Measurements from ENCODE around the gene WWP2.

The WWP2 gene

GRCh38 chr16:69916462-69916861 is 154.3 kb downstream of the WWP2 start:
- Mint-ChIP-seq H3K4me3 (no peak overlapping the region), H3K27ac (no peak overlapping the region), H3K27me3 (no peaks in the 10 kb centered on the region), H3K4me1 (ENCODE audit: low read depth) (no peaks in the 10 kb centered on the region), H3K36me3 (ENCODE audit: low read depth) (peaks cover 9% of the 10 kb centered on the region), H3K9me3 (no peaks in the 10 kb centered on the region)

- Mint-ChIP-seq H3K4me1 (ENCODE audit: low read depth) (no peaks in the 10 kb centered on the region), H3K27ac (no peak overlapping the region), H3K9me3 (no peaks in the 10 kb centered on the region), H3K4me3 (no peak overlapping the region), H3K27me3 (no peaks in the 10 kb centered on the region), H3K36me3 (ENCODE audit: low read depth) (peaks cover 9% of the 10 kb centered on the region)
Measured at GRCh38 chr16:69917311-69917710, 155.2 kb downstream of the WWP2 start.

DNA sequence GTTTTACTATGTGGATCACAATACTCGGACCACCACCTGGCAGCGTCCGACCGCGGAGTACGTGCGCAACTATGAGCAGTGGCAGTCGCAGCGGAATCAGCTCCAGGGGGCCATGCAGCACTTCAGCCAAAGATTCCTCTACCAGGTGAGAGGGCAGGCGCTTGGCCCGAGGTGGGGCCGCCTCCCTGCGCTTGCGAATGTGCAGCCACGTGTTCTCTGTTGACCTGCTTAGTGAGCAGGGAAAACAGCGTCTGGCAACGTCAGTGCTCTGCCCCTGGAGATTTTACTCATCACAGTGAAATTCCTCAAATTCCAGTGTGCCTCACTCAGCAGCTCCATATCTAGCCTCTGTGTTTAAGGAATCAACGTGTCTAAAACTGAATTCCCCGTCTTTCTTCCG is 155.6 kb downstream of the WWP2 start:
- H3K27me3 Mint-ChIP-seq, result no peaks in the 10 kb centered on the region
- no peak overlapping the region for H3K4me3 Mint-ChIP-seq
- no peaks in the 10 kb centered on the region for H3K4me1 Mint-ChIP-seq (ENCODE audit: low read depth)
- H3K27ac Mint-ChIP-seq, result no peak overlapping the region
- H3K9me3 Mint-ChIP-seq, result no peaks in the 10 kb centered on the region
- H3K36me3 Mint-ChIP-seq (ENCODE audit: low read depth), result peaks cover 9% of the 10 kb centered on the region

DNA sequence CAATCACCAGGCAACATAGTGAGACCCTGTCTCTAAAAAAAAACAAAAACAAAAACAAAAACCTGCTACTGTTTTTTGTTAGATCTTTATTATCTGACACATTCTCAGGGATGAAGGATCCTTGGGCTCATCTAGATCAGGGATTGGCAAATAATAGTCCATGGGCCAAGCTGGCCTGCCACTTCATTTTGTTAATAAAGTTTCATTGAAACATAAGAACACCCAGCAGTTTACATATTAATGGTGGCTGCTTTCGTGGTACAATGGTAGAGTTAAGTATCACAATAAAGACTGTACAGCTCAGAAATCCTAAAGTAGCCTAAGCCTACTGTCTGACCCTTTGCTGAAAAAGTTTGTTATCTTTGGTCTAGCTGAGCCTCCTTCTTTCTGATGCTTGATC is 156.1 kb downstream of the WWP2 start:
- no peaks in the 10 kb centered on the region for H3K27me3 Mint-ChIP-seq
- no peaks in the 10 kb centered on the region for H3K9me3 Mint-ChIP-seq
- H3K27ac Mint-ChIP-seq, result no peak overlapping the region
- H3K4me3 Mint-ChIP-seq, result no peak overlapping the region
- no peaks in the 10 kb centered on the region for H3K4me1 Mint-ChIP-seq (ENCODE audit: low read depth)
- peaks cover 9% of the 10 kb centered on the region for H3K36me3 Mint-ChIP-seq (ENCODE audit: low read depth)

- Mint-ChIP-seq H3K4me1 (ENCODE audit: low read depth) (no peaks in the 10 kb centered on the region), H3K27me3 (no peaks in the 10 kb centered on the region), H3K9me3 (no peaks in the 10 kb centered on the region), H3K27ac (no peak overlapping the region), H3K4me3 (no peak overlapping the region), H3K36me3 (ENCODE audit: low read depth) (peaks cover 12% of the 10 kb centered on the region)
Measured at GRCh38 chr16:69921127-69921526, 159.0 kb downstream of the WWP2 start.

DNA sequence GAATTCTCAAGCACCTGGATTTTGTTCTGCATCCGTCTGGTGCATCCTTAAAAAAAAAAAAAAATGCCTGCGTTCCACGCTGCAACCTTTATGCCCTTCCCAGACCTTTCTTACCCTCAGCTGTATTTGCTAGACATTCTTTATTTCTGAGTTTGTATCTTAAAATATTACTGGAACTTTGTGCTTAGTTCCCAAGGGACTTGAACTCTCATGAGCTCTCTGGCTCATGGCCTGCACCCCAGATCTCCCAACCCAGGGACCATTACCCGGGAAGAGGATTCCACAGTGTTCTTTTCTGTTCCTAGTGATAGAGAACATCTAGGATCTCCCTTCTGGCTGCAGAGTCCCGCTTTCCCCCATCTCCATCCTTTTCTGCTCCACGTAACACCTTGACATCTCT is 160.1 kb downstream of the WWP2 start:
- Mint-ChIP-seq H3K4me3 (no peak overlapping the region), H3K9me3 (no peaks in the 10 kb centered on the region), H3K36me3 (ENCODE audit: low read depth) (peaks cover 19% of the 10 kb centered on the region), H3K27ac (no peak overlapping the region), H3K4me1 (ENCODE audit: low read depth) (no peaks in the 10 kb centered on the region), H3K27me3 (no peaks in the 10 kb centered on the region)

DNA sequence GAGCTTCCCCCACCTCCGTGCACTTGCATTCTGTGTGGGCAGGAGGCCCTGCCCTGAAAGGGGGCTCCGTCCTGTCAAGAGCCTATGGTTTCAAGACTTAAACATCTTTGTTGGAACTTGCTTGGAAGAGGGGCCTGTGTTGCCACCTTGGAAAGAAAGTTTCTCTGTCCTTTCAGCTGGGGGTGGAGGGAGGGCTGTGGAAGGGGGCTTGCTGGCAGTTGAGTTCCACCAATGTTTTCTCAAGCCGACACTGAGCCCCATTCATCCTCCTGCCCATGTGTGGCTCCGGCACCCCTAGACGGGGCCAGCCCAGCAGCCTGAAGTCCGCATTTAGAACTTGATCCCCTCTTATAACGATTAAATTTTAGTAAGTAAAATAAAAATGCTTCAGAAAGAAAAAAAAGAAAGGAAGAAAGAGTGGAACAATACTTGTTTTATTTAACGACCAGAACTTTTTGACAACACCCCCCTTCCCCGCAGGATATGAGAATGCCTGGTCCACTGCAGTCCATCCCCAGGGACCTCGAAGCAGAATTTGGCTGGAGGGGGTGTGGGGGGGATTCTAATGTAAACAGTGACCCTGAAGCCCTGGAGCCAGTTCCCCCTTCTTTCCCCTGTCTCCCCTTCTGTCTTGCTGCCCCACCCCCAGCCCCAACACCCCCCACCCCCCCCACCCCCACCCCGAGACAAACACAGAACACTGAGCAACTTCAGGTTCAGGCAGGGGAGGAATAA is 162.1 kb downstream of the WWP2 start:
- no peaks in the 10 kb centered on the region for H3K27me3 Mint-ChIP-seq
- H3K9me3 Mint-ChIP-seq, result no peaks in the 10 kb centered on the region
- no peak overlapping the region for H3K4me3 Mint-ChIP-seq
- no peaks in the 10 kb centered on the region for H3K4me1 Mint-ChIP-seq (ENCODE audit: low read depth)
- H3K27ac Mint-ChIP-seq, result no peak overlapping the region
- peaks cover 14% of the 10 kb centered on the region for H3K36me3 Mint-ChIP-seq (ENCODE audit: low read depth)

GRCh38 chr16:69924777-69925191 is 162.7 kb downstream of the WWP2 start:
- H3K4me3 Mint-ChIP-seq, result no peak overlapping the region
- H3K27me3 Mint-ChIP-seq, result no peaks in the 10 kb centered on the region
- H3K27ac Mint-ChIP-seq, result no peak overlapping the region
- H3K9me3 Mint-ChIP-seq, result no peaks in the 10 kb centered on the region
- no peaks in the 10 kb centered on the region for H3K4me1 Mint-ChIP-seq (ENCODE audit: low read depth)
- peaks cover 14% of the 10 kb centered on the region for H3K36me3 Mint-ChIP-seq (ENCODE audit: low read depth)

- no peaks in the 10 kb centered on the region for H3K27me3 Mint-ChIP-seq
- H3K4me1 Mint-ChIP-seq (ENCODE audit: low read depth), result no peaks in the 10 kb centered on the region
- H3K4me3 Mint-ChIP-seq, result no peak overlapping the region
- no peak overlapping the region for H3K27ac Mint-ChIP-seq
- peaks cover 10% of the 10 kb centered on the region for H3K36me3 Mint-ChIP-seq (ENCODE audit: low read depth)
- no peaks in the 10 kb centered on the region for H3K9me3 Mint-ChIP-seq
Measured at GRCh38 chr16:69925311-69925710, 163.2 kb downstream of the WWP2 start.

DNA sequence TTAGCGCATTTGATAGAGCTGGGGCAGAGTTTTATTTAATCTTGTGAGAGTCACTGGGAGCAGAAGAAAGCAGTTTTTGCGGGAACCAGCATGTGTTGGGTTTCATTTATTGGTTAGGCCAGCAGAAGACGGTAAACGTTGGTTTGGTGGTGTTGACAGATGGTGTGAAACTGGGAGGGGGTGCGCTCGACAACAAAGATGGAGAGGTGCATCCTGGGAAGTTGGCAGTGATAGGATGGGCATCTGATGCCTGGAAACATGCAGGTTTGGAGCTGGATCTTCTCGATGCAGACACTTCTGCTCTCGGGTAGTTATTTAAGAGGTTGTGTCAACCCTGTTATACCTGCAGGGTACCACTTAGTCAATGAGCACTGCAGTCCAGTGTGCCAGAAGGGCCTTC is 164.1 kb downstream of the WWP2 start:
- H3K27me3 Mint-ChIP-seq, result no peaks in the 10 kb centered on the region
- H3K36me3 Mint-ChIP-seq (ENCODE audit: low read depth), result peaks cover 14% of the 10 kb centered on the region
- no peak overlapping the region for H3K4me3 Mint-ChIP-seq
- H3K4me1 Mint-ChIP-seq (ENCODE audit: low read depth), result no peaks in the 10 kb centered on the region
- no peaks in the 10 kb centered on the region for H3K9me3 Mint-ChIP-seq
- no peak overlapping the region for H3K27ac Mint-ChIP-seq

DNA sequence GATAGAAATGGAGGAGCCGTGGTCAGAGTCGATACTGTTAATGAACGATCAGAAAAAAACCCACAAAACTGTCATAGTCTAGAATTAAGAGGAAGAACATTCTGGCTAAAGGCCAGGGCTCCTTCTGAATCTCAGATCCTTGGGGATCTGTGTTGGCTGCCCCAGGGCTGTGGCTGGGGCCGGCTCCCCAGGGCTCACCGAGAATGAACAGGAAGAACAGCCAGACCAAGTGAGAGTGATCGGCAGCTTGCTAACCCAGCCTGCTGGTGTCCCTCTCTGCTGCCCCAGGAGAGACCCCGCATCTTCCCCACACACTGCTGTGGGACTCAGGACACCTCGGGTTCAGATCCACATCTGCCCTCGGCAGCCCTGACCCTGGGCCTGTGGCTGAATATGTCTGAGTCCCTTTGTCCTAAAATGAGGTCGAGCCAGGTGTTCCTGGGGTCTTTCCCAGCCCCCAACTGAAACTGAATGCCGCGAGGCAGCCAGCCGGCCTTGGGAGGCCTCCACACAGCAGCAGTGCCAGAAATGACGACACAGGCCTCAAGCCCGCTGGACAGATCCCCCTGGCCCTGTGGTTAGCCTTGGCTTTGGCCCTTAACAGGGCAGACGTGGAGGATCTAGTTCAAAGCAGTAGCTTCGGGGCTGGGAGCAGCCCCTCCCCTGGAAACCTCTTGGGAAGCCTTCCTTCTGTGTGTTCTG is 165.1 kb downstream of the WWP2 start:
- Mint-ChIP-seq H3K4me1 (ENCODE audit: low read depth) (no peaks in the 10 kb centered on the region), H3K9me3 (no peaks in the 10 kb centered on the region), H3K27ac (no peak overlapping the region), H3K36me3 (ENCODE audit: low read depth) (peaks cover 16% of the 10 kb centered on the region), H3K4me3 (no peak overlapping the region), H3K27me3 (no peaks in the 10 kb centered on the region)

DNA sequence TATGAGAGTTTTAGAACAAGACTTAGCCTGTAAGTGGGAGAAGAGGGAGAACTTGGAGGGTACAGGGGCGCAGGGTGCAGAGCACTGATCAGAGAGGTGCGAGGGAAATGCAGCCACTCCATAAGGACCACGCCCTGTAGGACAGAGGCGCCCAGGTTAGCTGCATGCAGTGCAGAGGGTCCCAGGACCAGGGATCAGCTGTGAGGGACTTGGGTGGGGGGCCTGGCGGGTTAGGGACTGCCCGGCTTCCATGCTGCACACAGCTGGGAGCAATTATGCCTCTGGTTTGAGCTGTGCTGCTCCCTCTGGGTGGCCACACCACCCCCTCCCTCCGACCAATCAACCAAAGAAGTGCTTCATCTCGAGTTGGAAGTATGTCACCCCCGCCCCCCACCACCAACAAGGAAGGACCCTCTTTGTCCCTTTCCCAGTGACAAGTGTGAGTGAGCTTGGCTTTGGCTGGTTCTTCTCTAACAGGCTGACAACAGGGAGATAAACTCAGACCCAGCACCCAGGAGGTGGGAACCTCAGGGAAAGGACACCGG is 166.8 kb downstream of the WWP2 start:
- H3K4me3 Mint-ChIP-seq, result no peak overlapping the region
- no peaks in the 10 kb centered on the region for H3K9me3 Mint-ChIP-seq
- no peaks in the 10 kb centered on the region for H3K27me3 Mint-ChIP-seq
- H3K27ac Mint-ChIP-seq, result no peak overlapping the region
- peaks cover 16% of the 10 kb centered on the region for H3K36me3 Mint-ChIP-seq (ENCODE audit: low read depth)
- H3K4me1 Mint-ChIP-seq (ENCODE audit: low read depth), result no peaks in the 10 kb centered on the region

GRCh38 chr16:69929480-69929879 is 167.3 kb downstream of the WWP2 start:
- H3K9me3 Mint-ChIP-seq, result no peaks in the 10 kb centered on the region
- no peak overlapping the region for H3K4me3 Mint-ChIP-seq
- no peaks in the 10 kb centered on the region for H3K27me3 Mint-ChIP-seq
- no peak overlapping the region for H3K27ac Mint-ChIP-seq
- peaks cover 16% of the 10 kb centered on the region for H3K36me3 Mint-ChIP-seq (ENCODE audit: low read depth)
- H3K4me1 Mint-ChIP-seq (ENCODE audit: low read depth), result no peaks in the 10 kb centered on the region

- no peak overlapping the region for H3K4me3 Mint-ChIP-seq
- no peaks in the 10 kb centered on the region for H3K9me3 Mint-ChIP-seq
- H3K27me3 Mint-ChIP-seq, result no peaks in the 10 kb centered on the region
- no peaks in the 10 kb centered on the region for H3K4me1 Mint-ChIP-seq (ENCODE audit: low read depth)
- no peak overlapping the region for H3K27ac Mint-ChIP-seq
- peaks cover 16% of the 10 kb centered on the region for H3K36me3 Mint-ChIP-seq (ENCODE audit: low read depth)
Measured at GRCh38 chr16:69930117-69930776, 168.1 kb downstream of the WWP2 start.

- no peaks in the 10 kb centered on the region for H3K4me1 Mint-ChIP-seq (ENCODE audit: low read depth)
- no peaks in the 10 kb centered on the region for H3K9me3 Mint-ChIP-seq
- no peak overlapping the region for H3K4me3 Mint-ChIP-seq
- no peak overlapping the region for H3K27ac Mint-ChIP-seq
- peaks cover 15% of the 10 kb centered on the region for H3K36me3 Mint-ChIP-seq (ENCODE audit: low read depth)
- H3K27me3 Mint-ChIP-seq, result no peaks in the 10 kb centered on the region
Measured at GRCh38 chr16:69931631-69932030, 169.5 kb downstream of the WWP2 start.

All from stimulated activated naive CD8-positive, alpha-beta T cell treated with anti-CD3 and anti-CD28 coated beads, Interleukin-15, Interleukin-2, amounts not matched to agents 100 ng/mL and 50 ng/mL, for 24 hours (primary cell).